GM12875 (cell line): ENCODE measurements around the gene PLA2G4A.

Experiments used
- H3K4me3 ChIP-seq: one replicate; pipeline ENCODE4 v1.5.1; 2011; ENCODE audit warnings: low read depth, low read length, control low read depth
- CTCF ChIP-seq: IDR thresholded peaks from 2 replicates; pipeline ENCODE4 v1.5.1; 2011; ENCODE audit warnings: low read depth, mild to moderate bottlenecking, control low read depth, inconsistent platforms, low read length, moderate library complexity, borderline replicate concordance; ENCODE audit not compliant: insufficient read depth

PLA2G4A gene

GRCh38 chr1:186871784-186872183 lies 43.0 kb downstream of the PLA2G4A start:
- no peak for TF ChIP-seq CTCF
- no peak overlapping the region for H3K4me3 ChIP-seq

GRCh38 chr1:186872291-186872690 lies 43.5 kb downstream of the PLA2G4A start:
- TF ChIP-seq CTCF: no peak
- H3K4me3 ChIP-seq: no peak overlapping the region

- H3K4me3 ChIP-seq: no peak overlapping the region
- no peak for TF ChIP-seq CTCF
These were observed 44.9 kb downstream of the PLA2G4A start for GRCh38 chr1:186873687-186874086.

GRCh38 chr1:186875896-186876835 lies 47.4 kb downstream of the PLA2G4A start:
- no peak overlapping the region for H3K4me3 ChIP-seq
- no peak for TF ChIP-seq CTCF

GRCh38 chr1:186878356-186878755 lies 49.6 kb downstream of the PLA2G4A start:
- no peak for TF ChIP-seq CTCF
- no peak overlapping the region for H3K4me3 ChIP-seq

GRCh38 chr1:186880982-186881381 lies 52.2 kb downstream of the PLA2G4A start:
- TF ChIP-seq CTCF: no peak
- H3K4me3 ChIP-seq: no peak overlapping the region
